Heart left ventricle (tissue), 13 donors: ENCODE measurements around the gene SLC22A12.

Source experiments
- POLR2A ChIP-seq, 2 donors: fragments of 450-650 bp; IDR thresholded peaks; one replicate each; pipeline ENCODE4 v1.6.1; 2017; ENCODE audit warnings: antibody characterized with exemption in 2 of 2, mild to moderate bottlenecking in 2 of 2, moderate library complexity in 2 of 2
- TF ChIP-seq, protein P1 (sequence below), 12 donors: fragments of 200-600 bp; sonication (generic) in 4 of 12; IDR thresholded peaks; one replicate each; pipeline versions ENCODE4 v1.5.0 to v1.8.0; 2018 to 2022; ENCODE audit warnings: antibody characterized with exemption in 12 of 12, mild to moderate bottlenecking in 5 of 12
- donor health status: ischemic (EF 13 %, LVEDD 7.1; RV severe dilation, severe dysfunction).
- donor health status: DM: no; HTN: yes; CAD: no.
- donor health status: DM: no; HTN: no; CAD: no.
- donor health status: ischemic (EF 25% LVEDD 6.9; RV normal size, moderate dysfunction).
- donor health status: ischemic (EF 25% LVEDD 5.7; RV mildly dilated, moderate dysfunction).
- donor health status: ischemic (EF 35%, LVEDD 5.7; RV mildly dilated, moderate dysfunction).
- donor health status: nonischemic (EF 11% LVEDD 7.7; RV severe dilation, severe dysfunction).
- donor health status: DM: yes; HTN: yes; CAD: no.
- donor health status: PGD.
- donor health status: ischemic (EF 29% LVEDD 5.4; RV normal size, mild dysfunction).
- donor health status: nonischemic (EF 23%, LVEDD 6.1; RV moderate dilation, normal function).

GRCh38 chr11:64598106-64598796 is 7.2 kb downstream of the SLC22A12 start:
- TF ChIP-seq, protein P1, sequence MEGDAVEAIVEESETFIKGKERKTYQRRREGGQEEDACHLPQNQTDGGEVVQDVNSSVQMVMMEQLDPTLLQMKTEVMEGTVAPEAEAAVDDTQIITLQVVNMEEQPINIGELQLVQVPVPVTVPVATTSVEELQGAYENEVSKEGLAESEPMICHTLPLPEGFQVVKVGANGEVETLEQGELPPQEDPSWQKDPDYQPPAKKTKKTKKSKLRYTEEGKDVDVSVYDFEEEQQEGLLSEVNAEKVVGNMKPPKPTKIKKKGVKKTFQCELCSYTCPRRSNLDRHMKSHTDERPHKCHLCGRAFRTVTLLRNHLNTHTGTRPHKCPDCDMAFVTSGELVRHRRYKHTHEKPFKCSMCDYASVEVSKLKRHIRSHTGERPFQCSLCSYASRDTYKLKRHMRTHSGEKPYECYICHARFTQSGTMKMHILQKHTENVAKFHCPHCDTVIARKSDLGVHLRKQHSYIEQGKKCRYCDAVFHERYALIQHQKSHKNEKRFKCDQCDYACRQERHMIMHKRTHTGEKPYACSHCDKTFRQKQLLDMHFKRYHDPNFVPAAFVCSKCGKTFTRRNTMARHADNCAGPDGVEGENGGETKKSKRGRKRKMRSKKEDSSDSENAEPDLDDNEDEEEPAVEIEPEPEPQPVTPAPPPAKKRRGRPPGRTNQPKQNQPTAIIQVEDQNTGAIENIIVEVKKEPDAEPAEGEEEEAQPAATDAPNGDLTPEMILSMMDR (IDR thresholded peaks at IDR 0.05): no peak
- TF ChIP-seq POLR2A (IDR thresholded peaks at IDR 0.05): no peak
